NCI-H2107 treated with DMSO at 0.1 percent for 48 hours (cell line): ENCODE measurements around the gene HNRNPL.

Source experiments
- DNase-seq: peaks from one replicate; lab custom pipeline; 2025; ENCODE audit not compliant: unreplicated experiment; lab: John Stamatoyannopoulos, UW

Gene HNRNPL

DNA sequence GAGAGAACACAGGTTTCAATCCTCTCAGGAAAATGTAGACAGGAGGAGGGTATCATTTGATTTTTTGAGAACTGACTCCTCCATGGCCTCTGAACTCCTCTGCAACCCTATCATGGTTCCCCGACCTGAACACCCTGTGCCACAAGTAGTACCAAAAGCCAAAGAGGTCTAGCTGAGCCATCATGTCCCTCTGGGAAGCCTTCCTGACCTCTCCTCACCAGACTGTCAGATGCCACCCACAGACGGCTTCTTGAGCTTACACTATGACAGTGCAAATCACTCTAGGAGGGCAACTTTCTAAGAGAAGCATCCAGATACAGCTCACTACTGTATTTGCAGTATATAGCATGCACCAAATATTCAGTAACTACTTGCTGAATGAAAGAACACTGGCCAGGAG lies 3.7 kb downstream of the HNRNPL start:
- no peak for DNase-seq

DNA sequence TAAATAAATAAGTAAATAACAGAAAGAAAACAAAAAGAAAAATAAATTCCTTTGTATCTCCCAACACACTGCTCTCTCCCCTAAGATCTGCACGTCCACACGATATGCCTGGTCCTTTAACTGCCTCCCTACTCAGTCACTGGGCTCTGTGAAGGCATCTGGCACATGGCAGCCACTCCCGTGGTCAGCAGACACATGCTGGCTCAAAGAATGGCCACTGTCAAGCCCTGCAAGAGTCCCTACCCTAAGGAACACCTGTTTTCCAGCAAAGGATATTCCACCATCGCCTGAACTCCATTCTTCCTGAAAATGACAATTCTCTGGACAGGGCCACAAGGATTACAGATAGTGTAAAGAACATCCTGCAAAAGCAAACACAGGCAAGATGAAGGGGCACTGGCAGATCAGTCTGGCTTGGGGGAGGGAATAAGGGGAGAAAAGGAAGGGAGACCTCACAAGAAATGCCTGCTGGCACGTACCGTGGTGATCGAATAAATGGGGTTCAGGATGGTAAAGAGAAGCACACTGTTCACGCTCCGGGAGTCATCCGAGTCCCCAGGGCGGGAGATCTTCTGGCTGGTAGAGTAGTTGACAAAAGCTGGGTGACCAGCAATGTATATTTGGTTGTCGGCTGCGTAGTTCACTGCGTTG lies 4.3 kb downstream of the HNRNPL start:
- DNase-seq = no peak

DNA sequence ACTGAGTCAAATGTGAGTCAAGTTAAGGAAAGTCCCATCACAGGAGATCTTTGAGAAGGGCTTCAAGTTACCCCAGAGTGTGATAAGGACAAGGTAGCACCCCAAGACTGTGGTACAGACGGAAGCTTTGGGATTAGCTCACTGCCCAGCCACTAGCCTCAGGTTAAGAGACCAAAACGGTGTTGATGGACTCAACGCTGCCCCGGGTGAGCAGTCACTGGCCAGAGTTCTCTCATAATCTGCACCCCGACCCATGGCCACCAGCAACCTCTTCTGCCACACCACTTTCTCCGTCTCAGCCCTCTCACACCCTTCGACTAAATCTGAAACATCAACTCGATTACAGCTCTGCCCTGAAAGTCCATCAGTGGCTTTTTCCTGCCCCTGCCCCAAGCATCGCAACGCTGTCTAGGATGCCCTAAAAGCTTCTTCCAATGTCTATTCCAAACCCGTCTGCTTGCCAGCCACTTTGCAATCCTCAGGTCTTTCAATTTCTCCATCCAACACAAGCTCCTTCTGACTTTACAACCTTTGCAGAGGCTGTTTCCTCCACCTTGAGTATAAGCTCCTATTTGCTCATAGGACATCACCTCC lies 5.6 kb downstream of the HNRNPL start:
- no peak for DNase-seq

- no peak for DNase-seq
Measured at GRCh38 chr19:38843175-38843758, 6.5 kb downstream of the HNRNPL start.

DNA sequence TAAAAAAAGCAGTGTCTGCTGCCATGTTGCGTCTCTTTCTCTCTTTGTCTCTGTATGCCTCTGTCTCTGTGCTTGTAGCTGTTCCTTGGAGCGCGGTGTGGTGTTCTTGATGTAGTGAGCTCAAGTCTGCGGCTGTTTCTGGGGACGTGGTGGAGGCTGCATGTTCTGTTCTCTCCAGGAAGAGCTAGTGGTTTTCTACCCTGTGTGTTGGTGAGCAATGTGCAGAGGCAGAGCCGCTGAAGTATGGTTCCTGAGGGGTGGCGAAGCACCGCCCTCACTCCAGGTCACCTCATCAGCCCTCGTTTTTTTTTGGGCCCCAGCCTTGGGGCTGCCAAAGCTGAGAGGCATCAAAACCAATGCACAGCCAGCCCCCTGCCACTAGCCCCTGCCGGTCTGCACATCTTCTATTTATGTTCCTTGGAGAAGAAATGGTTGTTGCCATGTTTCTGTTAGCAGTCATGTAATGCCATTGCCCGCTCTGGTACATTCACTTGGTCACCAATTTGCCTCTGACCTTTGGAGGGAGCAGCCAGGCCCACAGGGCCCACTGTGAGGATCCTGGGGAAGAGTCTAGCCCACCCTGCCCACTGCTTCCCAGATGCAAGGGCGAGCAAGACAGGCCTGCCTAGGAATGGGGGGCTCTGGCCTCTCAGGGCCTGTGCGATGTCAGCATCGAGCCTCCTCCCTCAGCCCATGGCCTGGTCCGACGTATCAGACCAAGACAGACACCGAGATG lies 7.2 kb downstream of the HNRNPL start:
- no peak for DNase-seq

DNA sequence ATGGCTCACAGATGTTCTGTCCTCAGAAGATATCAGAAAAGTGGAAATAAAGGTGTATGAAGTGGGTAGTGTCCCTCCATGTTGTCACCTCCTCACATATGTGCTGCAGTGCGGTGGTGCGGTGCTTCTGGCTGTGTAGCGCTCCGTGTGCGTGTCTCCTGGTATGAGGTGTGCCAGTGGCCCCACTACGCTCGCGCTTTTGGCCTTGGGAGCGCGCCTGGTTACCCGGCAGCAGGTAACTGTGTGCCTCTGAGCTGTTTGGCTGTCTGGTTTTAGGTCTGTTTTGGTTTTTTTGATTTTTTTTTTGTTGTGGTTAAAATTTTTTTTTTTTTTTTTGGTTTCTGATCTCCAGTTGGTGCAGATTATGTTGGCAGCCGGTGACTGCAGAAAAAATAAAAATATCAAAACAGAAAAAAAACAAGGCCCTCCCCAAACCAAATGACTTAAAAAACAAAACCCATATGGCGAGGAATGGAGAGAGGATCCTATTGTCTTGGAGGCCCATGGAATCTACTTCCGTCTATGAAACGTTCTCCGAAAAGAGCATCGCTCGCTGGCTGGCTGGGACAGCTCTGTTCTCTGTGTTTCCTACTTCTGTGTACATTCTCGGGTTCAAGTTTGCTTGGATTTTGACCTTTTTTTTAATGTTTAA lies 7.9 kb downstream of the HNRNPL start:
- DNase-seq = no peak

DNA sequence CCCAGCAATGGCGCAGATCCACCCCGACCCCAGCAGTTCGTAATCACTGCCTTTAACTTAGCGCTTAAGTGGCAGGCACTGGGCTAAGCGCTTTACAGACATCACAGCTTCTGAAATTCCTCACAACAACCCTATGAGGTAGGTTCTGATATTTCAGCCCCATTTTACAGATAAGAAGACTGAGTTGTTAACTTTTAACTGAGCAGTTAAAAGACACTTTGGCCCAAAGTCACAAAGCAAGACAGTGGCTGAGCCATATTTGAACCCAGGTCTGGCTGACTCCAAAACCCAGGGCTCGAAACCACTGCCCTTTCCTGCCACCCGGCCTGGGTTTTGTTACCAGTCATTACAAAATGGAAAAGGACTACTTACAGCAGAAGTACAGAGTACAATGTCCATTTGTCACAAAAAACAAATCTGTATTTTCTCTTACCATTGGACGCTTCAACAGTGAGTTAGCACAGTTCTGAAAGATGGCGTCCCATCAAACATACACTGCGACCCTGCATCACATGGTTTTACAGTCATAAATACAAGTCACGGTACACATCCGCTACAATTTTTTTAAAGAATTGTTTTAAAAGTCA lies 8.5 kb downstream of the HNRNPL start:
- no peak for DNase-seq

DNA sequence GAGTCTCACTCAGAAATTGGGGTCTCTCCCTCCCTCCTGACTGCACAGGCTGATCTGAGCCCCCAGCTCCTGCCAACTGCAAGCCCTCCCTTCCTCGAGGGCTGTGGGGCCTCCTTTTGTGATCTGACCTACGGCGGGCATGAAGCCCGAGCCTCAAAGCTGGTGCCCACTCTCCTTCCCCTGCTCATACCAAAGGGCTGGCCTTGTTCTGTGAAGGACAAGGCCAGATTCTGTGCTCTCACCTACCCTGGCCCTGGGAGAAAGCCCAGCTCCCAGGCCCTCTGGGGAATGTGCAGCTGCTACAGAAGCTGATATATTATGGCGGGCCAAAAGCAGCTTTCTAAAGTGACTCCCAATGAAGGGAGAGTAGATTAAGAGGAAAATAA lies 9.2 kb downstream of the HNRNPL start:
- DNase-seq = no peak

DNA sequence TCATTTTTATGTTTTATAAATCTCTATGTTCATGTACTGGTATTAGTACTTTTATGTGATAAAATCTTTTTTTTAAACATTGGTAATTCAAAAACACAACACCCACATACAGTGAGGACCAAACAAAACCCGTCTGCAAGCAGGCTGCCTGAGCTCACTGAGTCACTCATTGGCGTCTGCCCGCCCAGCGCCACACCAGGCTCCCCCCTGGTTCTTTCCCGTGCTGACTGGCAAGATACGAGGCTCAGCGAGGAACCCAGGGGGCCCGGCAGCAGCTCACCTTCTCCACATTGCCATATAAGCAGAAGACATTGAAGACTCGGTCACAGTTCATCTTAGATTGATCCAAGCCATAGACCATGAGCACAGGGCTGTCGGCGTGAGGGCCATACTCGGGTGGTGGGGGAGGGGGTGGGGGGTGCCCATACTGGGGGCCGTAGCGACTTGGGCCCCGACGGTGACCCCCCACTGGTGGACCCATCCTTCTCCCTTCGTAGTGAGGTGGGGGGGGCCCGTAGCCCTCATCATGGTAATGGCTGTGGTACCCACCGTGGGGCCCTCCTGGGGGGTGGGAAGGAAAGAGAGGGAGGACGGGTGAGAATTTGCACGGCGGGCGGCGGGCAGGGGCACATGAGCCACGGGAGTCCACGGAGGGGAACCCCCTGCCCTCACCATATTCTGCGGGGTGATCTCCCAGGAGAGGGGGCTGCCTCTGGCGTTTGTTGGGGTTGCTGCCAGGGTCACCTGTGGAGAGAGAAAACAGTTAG lies 9.8 kb downstream of the HNRNPL start:
- DNase-seq = no peak

DNA sequence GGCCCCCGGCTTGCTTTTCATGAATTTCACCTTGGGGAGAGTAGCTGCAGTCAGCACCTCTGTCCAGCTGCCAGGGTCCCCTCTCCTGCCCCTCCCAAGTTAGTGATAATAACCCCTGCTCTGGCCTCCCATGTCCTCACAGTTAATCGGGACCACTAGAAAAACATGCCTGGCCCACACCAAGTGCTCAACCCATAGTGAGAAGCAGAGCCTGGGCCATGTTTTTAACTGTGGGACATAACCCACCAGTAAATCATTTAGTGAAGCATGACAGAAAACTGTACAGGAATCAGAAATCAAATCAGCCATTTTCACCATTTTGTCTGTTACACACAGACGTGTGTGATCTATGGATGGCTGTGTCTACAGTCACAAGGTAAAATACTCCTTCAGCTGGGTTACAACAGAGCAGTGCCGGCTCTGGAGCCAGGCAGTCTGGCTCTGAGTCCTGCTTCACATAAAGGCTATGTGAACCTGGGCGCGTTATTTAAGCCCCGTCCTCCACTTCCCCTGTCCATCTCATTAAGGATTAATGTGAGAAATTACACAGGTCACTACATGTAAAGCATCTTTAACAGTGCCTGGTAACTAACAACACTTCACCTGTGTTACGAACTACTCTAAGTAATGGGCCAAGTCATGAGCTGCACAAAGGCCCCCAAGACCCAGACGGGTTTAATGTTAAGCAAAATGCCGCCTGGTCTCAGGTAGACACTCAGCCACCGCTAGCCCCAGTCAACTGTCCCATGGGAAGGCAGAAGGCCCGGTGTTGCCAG lies 10.6 kb downstream of the HNRNPL start:
- DNase-seq = no peak

DNA sequence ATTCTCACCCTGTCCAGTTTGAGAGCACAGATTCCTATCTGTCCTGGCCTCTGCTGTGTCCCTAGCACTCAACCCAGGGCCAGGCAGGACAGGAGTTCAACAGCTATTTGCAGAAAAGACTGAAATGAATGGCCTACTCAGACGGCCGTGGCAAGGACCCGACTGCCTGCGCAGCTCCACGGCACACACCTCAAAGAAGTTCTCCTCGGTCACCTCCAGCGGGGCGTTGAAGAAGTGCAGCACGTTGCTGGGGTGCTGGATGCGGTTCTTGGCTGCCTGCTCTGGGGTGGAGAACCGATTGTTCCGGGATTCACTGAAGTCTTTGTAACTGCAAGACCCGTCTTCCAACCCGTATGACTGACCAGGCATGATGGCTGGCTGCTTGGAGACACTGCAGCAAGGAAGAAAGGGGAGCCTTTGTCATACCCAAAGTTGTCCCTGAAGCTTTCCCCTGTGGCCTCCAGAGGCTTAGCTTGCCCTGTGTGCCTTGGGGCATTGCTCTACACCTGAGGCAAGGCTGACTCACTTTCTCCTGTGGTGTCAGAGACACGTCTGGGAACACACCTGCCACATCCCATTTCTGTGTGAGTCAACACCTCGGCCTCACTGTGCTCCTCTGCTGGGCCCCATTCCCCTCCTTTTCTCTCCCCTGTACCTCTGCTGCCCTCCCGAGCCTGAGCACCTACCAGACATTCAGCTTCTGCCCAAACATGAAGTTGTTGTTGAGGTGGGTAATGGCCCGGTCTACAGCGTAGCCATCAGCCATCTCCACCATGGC lies 11.4 kb downstream of the HNRNPL start:
- no peak for DNase-seq

DNA sequence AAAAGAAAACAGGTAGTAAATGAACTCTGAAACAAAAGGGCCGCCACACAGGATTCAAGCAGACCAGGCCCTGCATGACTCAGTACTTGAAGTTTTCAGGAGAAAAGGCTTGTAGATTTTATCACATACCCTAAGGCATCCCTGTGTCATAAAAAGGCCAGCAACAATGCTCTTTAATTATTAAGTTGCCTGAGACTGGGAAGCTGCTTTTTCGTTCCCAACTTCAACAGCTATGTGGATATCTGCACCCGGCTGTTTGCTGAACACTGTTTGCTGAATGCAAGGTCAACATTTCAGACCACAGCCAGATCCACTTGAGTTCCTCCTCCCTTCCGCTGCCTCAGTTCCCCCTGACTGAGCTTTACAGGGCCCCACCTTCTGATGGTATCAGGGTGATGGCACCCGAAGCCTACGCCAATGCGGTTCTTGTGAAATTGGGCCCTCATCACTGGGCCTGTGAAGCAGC lies 12.1 kb downstream of the HNRNPL start:
- no peak for DNase-seq

DNA sequence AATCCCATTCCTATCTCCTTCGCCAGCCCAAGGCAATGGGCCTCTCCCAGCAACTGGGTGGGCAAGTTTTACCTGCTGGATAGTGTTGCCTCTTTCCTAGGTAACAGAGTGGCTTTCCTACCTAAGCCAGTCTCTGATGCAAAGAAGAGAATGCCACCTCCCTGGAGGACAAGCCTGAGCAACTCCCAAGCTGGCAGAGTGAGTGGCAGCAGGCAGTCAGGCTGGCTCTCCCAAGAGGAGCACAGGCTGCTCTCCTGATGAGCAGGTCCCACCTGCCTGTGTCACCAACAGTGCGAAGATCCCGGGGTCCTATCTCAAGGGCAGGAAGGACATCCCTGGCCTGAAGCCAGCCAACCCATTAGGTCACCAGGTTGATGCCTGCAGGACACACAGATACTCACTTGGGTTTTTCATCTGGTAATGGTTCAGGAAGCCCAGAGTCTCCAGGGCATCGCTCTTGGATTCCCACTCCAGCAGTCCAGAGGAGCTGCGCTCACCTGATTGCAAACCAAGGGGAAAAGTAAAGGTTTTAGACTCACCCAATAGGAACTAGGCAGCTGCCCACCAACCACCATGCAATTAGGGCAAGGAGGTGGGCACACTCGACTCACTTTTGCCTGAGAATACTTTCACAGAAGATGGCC lies 12.7 kb downstream of the HNRNPL start:
- DNase-seq = no peak

- DNase-seq = no peak
Measured at GRCh38 chr19:38836159-38836982, 13.4 kb downstream of the HNRNPL start.

DNA sequence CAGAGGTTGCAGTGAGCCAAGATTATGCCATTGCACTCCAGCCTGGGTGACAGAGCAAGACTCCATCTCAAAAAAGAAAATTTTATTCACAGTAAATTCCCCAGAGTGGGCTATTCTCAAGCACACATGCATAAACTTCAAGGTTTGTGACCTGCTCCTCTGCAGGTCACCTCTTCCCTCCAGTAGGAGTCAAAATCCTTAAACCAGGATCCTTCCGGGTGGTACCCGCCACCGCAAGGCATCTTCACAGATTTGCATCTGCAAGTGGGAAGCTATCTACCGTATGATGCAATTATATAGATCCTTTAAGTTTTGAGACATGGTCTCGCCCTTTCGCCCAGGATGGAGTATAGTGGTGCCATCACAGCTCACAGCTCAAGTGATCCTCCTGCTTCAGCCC lies 15.2 kb downstream of the HNRNPL start:
- no peak for DNase-seq

DNA sequence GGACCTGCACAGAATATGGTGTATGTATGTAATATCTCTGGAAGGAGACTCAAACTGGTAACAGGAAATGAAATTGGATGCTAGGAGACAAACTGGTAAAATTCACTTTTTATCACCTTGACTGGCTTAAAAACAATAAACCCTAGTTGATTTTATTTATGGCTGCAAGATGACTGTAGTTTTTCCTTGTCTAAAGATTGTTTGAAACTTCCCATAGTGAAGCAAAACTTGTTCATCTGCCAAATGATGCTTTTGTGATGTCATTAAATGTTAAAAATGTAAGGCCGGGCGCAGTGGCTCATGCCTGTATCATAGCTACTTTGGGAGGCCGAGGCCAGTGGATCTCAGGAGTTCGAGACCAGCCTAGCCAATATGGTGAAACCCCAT lies 15.7 kb downstream of the HNRNPL start:
- no peak for DNase-seq

- no peak for DNase-seq
Measured at GRCh38 chr19:38833092-38833425, 16.7 kb downstream of the HNRNPL start.

DNA sequence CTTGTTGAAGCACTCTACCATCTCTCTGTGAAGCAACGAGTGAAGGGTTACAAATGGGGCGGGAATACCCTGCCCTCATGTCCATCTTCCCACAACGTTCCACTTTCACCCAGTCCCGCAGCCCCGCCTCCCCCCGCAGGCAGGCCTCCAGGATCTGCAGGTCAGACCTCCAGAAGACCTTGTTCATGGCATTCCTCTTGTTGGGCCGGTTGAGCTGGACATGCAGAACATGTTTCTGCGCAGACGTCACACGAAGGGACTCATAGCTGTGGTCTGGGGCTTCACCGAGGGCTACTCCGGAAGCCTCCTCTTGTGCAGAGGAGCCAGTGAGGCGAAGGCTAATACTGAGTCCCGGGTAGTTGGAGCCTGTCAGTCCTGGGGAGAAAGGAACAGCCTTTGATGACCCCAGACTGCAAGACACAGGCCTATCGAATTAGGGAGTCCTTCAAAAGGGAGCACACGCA lies 18.6 kb downstream of the HNRNPL start:
- DNase-seq = no peak
